ENCODE results near the gene MLN. TPM values are rescaled to one million over a fixed set of nuclear protein-coding genes. Genes with fewer than 3 reads are reported as not detected.

The MLN gene
- polyA plus RNA-seq, 1 donor from 2014 or later = not detected

DNA sequence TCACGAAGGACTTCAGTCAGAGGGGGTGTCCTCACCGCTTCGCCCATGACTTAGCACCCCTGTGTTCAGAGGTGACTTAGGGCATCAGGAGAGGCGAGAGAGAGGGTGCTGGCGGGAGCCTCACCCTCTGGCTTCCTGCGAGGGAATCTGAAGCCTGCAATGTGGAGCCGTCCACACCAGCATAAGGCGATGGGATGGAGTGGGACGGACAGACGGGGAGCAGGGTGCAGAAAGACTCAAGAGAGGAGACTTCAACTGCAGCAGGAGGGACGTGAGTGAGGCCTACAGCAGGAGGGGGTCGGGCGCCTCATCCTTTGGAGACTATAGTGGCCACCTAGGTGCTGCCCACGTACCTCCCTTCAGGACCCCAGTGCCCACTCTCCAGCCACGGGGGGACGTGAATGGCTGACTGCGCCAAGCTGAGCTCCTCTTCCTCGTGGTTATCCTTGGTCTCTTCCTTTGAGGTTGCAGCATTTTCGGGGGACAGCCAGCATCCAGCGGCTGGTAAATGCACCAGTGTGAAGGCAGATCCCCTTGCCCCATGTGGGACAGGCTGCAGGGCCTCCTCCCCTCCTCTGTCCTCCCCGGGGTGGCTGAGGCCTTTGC lies 26.9 kb upstream of the MLN start:
- Histone ChIP-seq H3K27me3 (ENCODE audit: insufficient read depth, low read depth, low read length) (no peaks in the 10 kb centered on the region), H3K27ac (ENCODE audit: low read length) (no peak overlapping the region), H3K9me2 (ENCODE audit: insufficient read depth, low read length) (no peaks in the 10 kb centered on the region), H3F3A (ENCODE audit: insufficient read depth, low read length, poor library complexity, severe bottlenecking) (no peaks in the 10 kb centered on the region), H3K9ac (ENCODE audit: low read length) (no peak overlapping the region), H3K9me3 (ENCODE audit: low read length) (no peaks in the 10 kb centered on the region), H2AFZ (ENCODE audit: low read depth, low read length) (no peak overlapping the region), H3K36me3 (ENCODE audit: insufficient read depth, low read length) (no peaks in the 10 kb centered on the region), H4K20me1 (ENCODE audit: insufficient read depth) (no peaks in the 10 kb centered on the region), H3K4me3 (ENCODE audit: low read length) (no peak overlapping the region), H3K4me2 (ENCODE audit: low read length) (no peak overlapping the region), H3K79me2 (replicated peaks; ENCODE audit: insufficient read depth, low read length) (no peaks in the 10 kb centered on the region)
- TF ChIP-seq SMC3 (conservative IDR thresholded peaks at IDR 0.05; ENCODE audit: poor library complexity) (no peak), TAF1 (IDR thresholded peaks at IDR 0.05; ENCODE audit: low read depth) (no peak), POLR2AphosphoS5 (IDR thresholded peaks at IDR 0.05) (no peak), MXI1 (conservative IDR thresholded peaks at IDR 0.05; ENCODE audit: poor library complexity, severe bottlenecking) (no peak), EP300 (conservative IDR thresholded peaks at IDR 0.05; ENCODE audit: poor library complexity, severe bottlenecking) (no peak), RAD21 (conservative IDR thresholded peaks at IDR 0.05) (no peak), EZH2 (IDR thresholded peaks at IDR 0.05; ENCODE audit: borderline replicate concordance, insufficient read depth, low read length, poor library complexity, severe bottlenecking) (no peak)
- TF ChIP-seq, protein P1, sequence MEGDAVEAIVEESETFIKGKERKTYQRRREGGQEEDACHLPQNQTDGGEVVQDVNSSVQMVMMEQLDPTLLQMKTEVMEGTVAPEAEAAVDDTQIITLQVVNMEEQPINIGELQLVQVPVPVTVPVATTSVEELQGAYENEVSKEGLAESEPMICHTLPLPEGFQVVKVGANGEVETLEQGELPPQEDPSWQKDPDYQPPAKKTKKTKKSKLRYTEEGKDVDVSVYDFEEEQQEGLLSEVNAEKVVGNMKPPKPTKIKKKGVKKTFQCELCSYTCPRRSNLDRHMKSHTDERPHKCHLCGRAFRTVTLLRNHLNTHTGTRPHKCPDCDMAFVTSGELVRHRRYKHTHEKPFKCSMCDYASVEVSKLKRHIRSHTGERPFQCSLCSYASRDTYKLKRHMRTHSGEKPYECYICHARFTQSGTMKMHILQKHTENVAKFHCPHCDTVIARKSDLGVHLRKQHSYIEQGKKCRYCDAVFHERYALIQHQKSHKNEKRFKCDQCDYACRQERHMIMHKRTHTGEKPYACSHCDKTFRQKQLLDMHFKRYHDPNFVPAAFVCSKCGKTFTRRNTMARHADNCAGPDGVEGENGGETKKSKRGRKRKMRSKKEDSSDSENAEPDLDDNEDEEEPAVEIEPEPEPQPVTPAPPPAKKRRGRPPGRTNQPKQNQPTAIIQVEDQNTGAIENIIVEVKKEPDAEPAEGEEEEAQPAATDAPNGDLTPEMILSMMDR (IDR thresholded peaks at IDR 0.05; ENCODE audit: poor library complexity, severe bottlenecking) = no peak
- TF ChIP-seq, protein P2, sequence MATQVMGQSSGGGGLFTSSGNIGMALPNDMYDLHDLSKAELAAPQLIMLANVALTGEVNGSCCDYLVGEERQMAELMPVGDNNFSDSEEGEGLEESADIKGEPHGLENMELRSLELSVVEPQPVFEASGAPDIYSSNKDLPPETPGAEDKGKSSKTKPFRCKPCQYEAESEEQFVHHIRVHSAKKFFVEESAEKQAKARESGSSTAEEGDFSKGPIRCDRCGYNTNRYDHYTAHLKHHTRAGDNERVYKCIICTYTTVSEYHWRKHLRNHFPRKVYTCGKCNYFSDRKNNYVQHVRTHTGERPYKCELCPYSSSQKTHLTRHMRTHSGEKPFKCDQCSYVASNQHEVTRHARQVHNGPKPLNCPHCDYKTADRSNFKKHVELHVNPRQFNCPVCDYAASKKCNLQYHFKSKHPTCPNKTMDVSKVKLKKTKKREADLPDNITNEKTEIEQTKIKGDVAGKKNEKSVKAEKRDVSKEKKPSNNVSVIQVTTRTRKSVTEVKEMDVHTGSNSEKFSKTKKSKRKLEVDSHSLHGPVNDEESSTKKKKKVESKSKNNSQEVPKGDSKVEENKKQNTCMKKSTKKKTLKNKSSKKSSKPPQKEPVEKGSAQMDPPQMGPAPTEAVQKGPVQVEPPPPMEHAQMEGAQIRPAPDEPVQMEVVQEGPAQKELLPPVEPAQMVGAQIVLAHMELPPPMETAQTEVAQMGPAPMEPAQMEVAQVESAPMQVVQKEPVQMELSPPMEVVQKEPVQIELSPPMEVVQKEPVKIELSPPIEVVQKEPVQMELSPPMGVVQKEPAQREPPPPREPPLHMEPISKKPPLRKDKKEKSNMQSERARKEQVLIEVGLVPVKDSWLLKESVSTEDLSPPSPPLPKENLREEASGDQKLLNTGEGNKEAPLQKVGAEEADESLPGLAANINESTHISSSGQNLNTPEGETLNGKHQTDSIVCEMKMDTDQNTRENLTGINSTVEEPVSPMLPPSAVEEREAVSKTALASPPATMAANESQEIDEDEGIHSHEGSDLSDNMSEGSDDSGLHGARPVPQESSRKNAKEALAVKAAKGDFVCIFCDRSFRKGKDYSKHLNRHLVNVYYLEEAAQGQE (IDR thresholded peaks at IDR 0.05; ENCODE audit: borderline replicate concordance) = no peak

DNA sequence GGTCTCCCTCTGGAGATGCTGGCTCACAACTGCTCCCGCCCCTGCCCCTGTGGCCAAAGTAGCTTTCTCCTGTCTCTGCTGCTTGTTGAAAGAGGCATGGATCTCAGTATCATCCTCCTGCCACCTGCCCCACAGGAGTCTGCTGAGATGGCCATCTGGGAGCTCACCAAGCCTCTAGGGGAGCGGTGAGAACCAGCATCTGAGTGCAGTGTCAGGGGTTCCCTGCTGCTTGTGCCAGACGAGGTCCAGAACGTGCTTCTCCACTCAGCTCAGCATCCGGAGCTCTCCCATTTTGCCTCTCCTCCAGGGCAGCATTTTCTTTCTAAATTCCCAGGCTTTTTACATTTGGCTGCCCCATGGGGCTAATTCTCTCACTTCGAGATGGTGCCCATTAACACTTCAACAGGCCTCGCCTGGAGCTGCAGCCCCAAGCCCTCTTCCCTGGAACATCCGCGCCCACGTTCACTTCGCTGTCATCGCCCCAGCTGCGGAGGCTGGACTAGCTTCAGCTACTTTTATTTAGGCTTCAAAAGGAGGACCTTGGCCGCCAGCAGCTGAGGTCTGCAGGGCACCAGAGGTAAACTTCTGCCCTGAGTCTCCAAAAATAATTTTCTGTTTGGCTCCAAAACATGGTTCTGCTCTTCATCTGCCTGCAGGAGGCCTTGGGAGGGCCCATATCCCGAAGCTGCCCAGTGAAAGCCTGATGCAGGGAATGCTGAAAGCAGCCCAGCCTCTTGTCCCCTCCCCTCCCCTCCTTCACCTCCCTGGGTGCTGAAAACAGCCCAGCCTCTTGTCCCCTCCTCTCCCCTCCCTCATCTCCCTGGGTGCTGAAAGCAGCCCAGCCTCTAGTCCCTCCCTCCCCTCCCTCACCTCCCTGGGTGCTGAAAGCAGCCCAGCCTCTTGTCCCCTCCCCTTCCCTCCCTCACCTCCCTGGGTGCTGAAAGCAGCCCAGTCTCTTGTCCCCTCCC lies 25.2 kb upstream of the MLN start:
- TF ChIP-seq TAF1 (IDR thresholded peaks at IDR 0.05; ENCODE audit: low read depth) = no peak
- TF ChIP-seq POLR2AphosphoS5 (IDR thresholded peaks at IDR 0.05) = no peak
- TF ChIP-seq EZH2 (IDR thresholded peaks at IDR 0.05; ENCODE audit: borderline replicate concordance, insufficient read depth, low read length, poor library complexity, severe bottlenecking) = no peak
- TF ChIP-seq, protein P2 (IDR thresholded peaks at IDR 0.05; ENCODE audit: borderline replicate concordance) = no peak
- TF ChIP-seq SMC3 (conservative IDR thresholded peaks at IDR 0.05; ENCODE audit: poor library complexity) = no peak
- TF ChIP-seq RAD21 (conservative IDR thresholded peaks at IDR 0.05) = no peak
- TF ChIP-seq EP300 (conservative IDR thresholded peaks at IDR 0.05; ENCODE audit: poor library complexity, severe bottlenecking) = no peak
- TF ChIP-seq MXI1 (conservative IDR thresholded peaks at IDR 0.05; ENCODE audit: poor library complexity, severe bottlenecking) = no peak
- TF ChIP-seq, protein P1 (IDR thresholded peaks at IDR 0.05; ENCODE audit: poor library complexity, severe bottlenecking) = no peak
- Histone ChIP-seq H3K27ac (ENCODE audit: low read length) (no peak overlapping the region), H3K4me2 (ENCODE audit: low read length) (no peak overlapping the region)

More for the DNA sequence above, 25.2 kb upstream of the MLN start:
- no peaks in the 10 kb centered on the region for H3K27me3 ChIP-seq (ENCODE audit: insufficient read depth, low read depth, low read length)
- no peak overlapping the region for H2AFZ ChIP-seq (ENCODE audit: low read depth, low read length)
- no peaks in the 10 kb centered on the region for H3F3A ChIP-seq (ENCODE audit: insufficient read depth, low read length, poor library complexity, severe bottlenecking)
- H3K9me2 ChIP-seq (ENCODE audit: insufficient read depth, low read length) = no peaks in the 10 kb centered on the region
- H4K20me1 ChIP-seq (ENCODE audit: insufficient read depth) = no peaks in the 10 kb centered on the region
- H3K4me3 ChIP-seq (ENCODE audit: low read length) = no peak overlapping the region
- no peaks in the 10 kb centered on the region for H3K9me3 ChIP-seq (ENCODE audit: low read length)
- H3K79me2 ChIP-seq (replicated peaks; ENCODE audit: insufficient read depth, low read length) = no peaks in the 10 kb centered on the region
- no peaks in the 10 kb centered on the region for H3K36me3 ChIP-seq (ENCODE audit: insufficient read depth, low read length)
- H3K9ac ChIP-seq (ENCODE audit: low read length) = no peak overlapping the region

Data from neural cell (in vitro differentiated cells).